Fibroblast of skin of left quadriceps (primary cell): Measurements from ENCODE around the gene GNLY.
"Not testable (repeated sequence)": the region's sequence is repeated elsewhere in the genome, so short reads cannot be mapped to it uniquely, and the experiment has no call there.

Experiments
- DNase-seq, 2 experiments: peaks; one replicate each; pipeline ENCODE4 v3.0.0-alpha.2; 2013; ENCODE audit warnings: low read depth in 2 of 2

Gene GNLY

GRCh38 chr2:85694052-85695025 lies at the start of gene GNLY:
Gene GNLY (plus strand): TSS chr2:85694358. CDS start chr2:85694419, 61 bp downstream.
- no peak for DNase-seq

GRCh38 chr2:85644909-85645308 lies 49.2 kb upstream of the GNLY start:
- DNase-seq: no peak

GRCh38 chr2:85646166-85646565 lies 48.0 kb upstream of the GNLY start:
- DNase-seq: no peak

- DNase-seq: no peak
Measured at GRCh38 chr2:85647823-85648526, 46.2 kb upstream of the GNLY start.

GRCh38 chr2:85648619-85649018 lies 45.5 kb upstream of the GNLY start:
- DNase-seq: no peak

- DNase-seq: no peak
Measured at GRCh38 chr2:85649201-85650190, 44.7 kb upstream of the GNLY start.

GRCh38 chr2:85650456-85650855 lies 43.7 kb upstream of the GNLY start:
- no peak for DNase-seq

- DNase-seq: no peak
Measured at GRCh38 chr2:85651097-85651496, 43.1 kb upstream of the GNLY start.

GRCh38 chr2:85652056-85652455 lies 42.1 kb upstream of the GNLY start:
- no peak for DNase-seq

GRCh38 chr2:85653996-85654395 lies 40.2 kb upstream of the GNLY start:
- no peak for DNase-seq

GRCh38 chr2:85655961-85656417 lies 38.2 kb upstream of the GNLY start:
- peak; percentile 35 to 39 for DNase-seq

GRCh38 chr2:85656468-85656867 lies 37.7 kb upstream of the GNLY start:
- no peak for DNase-seq

- not testable (repeated sequence) for DNase-seq
Measured at GRCh38 chr2:85657399-85657798, 36.8 kb upstream of the GNLY start.

- DNase-seq: no peak
Measured at GRCh38 chr2:85659324-85659981, 34.7 kb upstream of the GNLY start.

GRCh38 chr2:85660301-85660700 lies 33.9 kb upstream of the GNLY start:
- not testable (repeated sequence) for DNase-seq

- DNase-seq: no peak
Measured at GRCh38 chr2:85660725-85661124, 33.4 kb upstream of the GNLY start.

GRCh38 chr2:85661139-85661858 lies 32.9 kb upstream of the GNLY start:
- DNase-seq: no peak

GRCh38 chr2:85662899-85663593 lies 31.1 kb upstream of the GNLY start:
- no peak for DNase-seq
